Measurements from ENCODE around the gene NR2F1-AS1. TPM values are rescaled to one million over a fixed set of nuclear protein-coding genes. Genes with fewer than 3 reads are reported as not detected.

NR2F1-AS1 gene
- polyA plus RNA-seq, 6 donors from 2014 or later, result not detected

DNA sequence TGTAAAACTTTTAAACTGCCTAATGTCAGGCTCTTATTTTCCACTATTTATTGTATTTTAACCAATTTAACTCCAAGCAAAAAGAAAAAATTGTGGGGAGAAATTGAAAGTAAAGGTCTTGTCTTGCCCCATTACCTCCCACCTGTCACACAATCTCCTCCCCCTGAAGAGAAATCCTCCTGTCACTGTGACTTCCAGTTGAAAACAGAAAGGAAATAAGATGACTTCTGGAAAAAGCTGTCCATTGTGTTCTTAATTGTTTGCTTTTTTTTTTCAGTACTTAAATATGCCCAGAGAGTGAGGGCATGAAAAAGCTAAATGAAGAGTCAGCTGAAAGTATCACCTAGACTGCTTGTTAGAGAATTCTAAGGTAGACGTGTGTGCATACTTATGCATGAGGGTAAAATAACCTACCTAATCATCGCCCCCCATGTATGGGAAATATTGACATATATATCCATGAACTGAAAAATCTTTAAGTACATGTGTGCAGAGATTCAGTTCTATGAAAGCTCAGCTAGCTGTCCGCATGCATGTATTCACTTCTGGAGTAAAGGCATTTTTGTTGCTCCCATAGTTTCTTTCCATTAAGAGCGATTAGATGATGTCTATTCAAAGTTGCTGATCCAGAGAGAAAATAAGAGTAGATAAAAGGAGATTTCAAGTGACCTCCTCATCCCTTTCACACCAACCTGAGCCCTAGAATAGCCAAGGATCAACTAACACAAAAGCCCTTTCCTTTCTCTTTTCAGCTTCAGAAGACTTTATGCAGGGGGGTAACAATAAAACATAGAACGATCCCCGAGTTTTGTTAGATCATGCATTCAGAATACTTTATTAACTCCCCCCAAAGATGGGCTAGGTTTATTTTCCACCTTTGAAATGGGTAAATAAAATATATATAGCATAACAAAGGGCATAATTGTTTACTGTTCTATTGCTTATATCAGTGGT lies 5.3 kb downstream of the NR2F1-AS1 start:
- ATAC-seq (ENCODE audit: low read depth in 2 of 2) (no peak), DNase-seq (no peak)
- H3K4me3 Mint-ChIP-seq, result peak overlapping the region in 1 of 8 donors; percentile 9
- peak overlapping the region in 1 of 6 donors; percentile 37 for H3K27ac Mint-ChIP-seq
- H3K4me1 Mint-ChIP-seq, result peaks cover 24 to 41% (median 31%) of the 10 kb centered on the region in 3 donors
- H3K9me3 Mint-ChIP-seq, result peaks cover 0 to 19% (median 13%) of the 10 kb centered on the region in 7 donors
- H3K27me3 Mint-ChIP-seq, result peaks cover 78 to 93% (median 81%) of the 10 kb centered on the region in 3 donors
- H3K36me3 Mint-ChIP-seq, result peaks cover 7 to 16% of the 10 kb centered on the region in 2 donors

DNA sequence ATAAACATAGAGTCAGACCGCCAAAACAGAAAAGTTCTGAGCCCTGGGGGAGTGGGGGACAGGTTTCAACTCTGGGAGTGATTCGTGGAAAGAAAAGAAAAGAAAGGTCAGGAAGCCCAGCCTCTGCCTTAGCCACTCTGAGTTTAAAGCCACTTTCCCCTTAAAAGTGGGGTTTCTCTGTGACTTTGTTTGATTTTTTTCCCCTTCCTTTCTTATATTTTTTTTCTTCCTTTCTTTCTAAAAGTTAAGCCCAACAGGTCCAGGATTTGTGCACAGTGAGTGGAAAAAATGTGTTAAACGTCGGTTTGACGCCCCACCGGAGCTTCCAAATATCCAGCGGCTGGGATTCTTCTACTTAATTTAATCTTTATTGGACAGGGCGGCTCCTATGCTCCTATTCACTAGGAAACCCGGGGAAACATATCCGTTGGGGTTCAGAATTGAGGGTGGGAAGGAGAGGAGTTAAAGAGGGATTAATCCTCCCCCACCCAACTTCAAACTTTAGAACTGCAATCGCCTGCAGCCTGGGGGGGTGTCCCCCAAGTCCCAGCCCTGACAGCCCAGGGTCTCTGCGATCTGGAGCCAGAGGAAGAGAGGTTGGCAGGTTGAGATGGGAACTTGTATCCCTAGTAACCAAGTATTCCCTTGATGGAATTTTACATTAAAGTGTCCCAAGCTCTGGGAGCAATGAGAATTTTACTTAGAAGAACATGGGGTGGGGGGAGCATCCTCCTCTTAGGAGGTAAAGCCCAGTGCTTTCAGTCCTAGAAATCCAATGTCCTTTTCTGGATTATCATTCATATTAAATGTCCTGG lies 6.3 kb downstream of the NR2F1-AS1 start:
- H3K4me3 Mint-ChIP-seq, result peak overlapping the region in 2 of 8 donors; percentile 16 to 33
- no peak for ATAC-seq (ENCODE audit: low read depth in 2 of 2)
- no peak for DNase-seq

DNA sequence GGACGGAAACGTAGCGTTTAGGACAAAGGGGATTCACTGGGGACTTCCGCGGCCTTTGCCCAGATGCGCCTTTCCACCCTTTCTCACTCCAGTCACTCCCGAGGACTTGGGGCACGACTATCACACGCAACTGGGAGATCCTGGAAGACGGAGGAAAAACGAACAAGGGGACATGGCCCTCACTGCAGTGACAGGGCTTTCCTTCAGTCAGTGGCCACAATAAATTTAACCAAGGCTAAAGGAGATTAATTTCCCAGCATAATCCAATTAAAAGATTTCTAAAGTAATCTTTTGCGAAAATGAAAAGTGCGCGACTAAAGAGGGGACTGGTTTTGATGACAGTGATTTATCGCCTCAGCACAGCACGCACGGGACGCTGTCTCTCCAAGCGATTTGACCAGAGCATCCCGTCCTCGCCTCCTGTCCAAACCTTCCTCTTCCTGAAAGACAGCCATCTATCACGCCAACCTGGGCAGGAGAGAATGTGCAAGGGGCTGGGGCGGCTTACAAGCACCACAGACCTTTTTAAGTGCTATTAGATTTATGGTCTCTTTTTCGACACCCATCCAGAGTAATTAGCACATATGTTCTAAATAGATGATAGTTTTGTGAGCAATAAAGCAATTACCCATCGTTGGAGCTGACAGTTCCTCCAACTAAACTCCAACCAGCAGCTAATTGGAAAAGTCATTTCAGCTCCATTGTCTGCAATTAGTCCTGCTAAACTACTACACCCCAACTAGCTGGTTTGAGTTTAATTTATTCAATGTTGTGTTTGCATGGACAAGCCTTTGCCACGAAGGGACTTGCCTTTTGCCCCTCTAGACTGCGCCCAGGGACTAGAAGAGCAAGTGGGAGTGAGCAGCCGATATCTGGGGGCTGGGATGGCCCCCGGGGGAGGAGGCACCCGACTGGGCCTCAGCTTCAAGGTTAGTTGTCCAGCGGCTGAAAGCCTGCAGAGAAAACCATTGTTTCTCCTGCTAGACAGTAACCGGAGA lies 7.4 kb downstream of the NR2F1-AS1 start:
- no peak for ATAC-seq (ENCODE audit: low read depth in 2 of 2)
- Mint-ChIP-seq H3K36me3 (peaks cover 7 to 9% of the 10 kb centered on the region in 2 donors), H3K27ac (peak overlapping the region in 5 of 6 donors; percentile 57 to 94 (median 78)), H3K4me1 (peaks cover 22 to 37% (median 28%) of the 10 kb centered on the region in 3 donors), H3K4me3 (peak overlapping the region in 6 of 8 donors; percentile 37 to 75 (median 58)), H3K9me3 (peaks cover 0 to 20% (median 13%) of the 10 kb centered on the region in 7 donors), H3K27me3 (peaks cover 86 to 99% (median 95%) of the 10 kb centered on the region in 3 donors)
- DNase-seq, result no peak

More for the DNA sequence above, 6.3 kb downstream of the NR2F1-AS1 start:
- Mint-ChIP-seq H3K27me3 (peaks cover 79 to 92% (median 87%) of the 10 kb centered on the region in 3 donors), H3K9me3 (peaks cover 0 to 20% (median 13%) of the 10 kb centered on the region in 7 donors), H3K27ac (peak overlapping the region in 1 of 6 donors; percentile 66), H3K4me1 (peaks cover 23 to 39% (median 28%) of the 10 kb centered on the region in 3 donors), H3K36me3 (peaks cover 7 to 9% of the 10 kb centered on the region in 2 donors)

DNA sequence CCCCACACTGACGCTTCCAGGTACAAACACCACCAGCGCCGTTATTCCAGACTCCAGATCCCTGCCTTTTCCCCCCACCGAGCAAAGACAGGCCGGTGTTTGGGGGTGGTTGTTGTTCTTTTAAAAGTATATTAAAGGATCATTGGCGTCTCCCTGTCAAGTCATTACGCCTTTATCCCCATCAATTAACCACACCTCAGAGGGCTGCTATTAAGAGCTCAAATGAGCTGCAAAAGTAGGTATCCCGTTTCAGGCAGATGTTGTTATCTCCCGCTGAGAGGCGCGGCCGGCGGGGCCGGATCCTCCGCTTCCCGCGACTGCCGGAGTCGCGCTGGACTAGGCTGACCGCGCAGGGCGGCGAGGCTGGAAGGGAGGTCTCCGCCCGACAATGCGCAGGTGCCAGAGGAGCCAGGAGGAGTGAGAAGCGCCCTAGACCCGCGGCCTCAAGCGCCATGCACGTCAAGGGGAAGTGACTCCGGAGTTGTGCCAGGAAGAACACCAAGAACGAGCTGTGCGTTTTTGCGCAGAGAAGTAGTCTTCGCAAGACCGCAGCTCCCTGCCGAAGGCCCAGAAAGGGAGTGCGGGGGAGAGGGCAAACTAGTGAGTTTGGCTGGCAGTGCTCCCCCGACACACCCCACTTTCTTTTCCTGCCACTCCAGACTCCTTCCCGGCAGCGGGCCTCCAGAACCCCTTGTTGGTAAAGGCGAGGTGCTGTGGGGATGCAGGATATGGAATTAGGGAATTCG lies 8.2 kb downstream of the NR2F1-AS1 start:
- ATAC-seq (ENCODE audit: low read depth in 2 of 2), result no peak
- H3K27me3 Mint-ChIP-seq, result peaks cover 83 to 95% (median 91%) of the 10 kb centered on the region in 3 donors
- peak overlapping the region in 5 of 6 donors; percentile 57 to 94 (median 78) for H3K27ac Mint-ChIP-seq
- peak overlapping the region in 6 of 8 donors; percentile 27 to 71 (median 62) for H3K4me3 Mint-ChIP-seq
- peaks cover 16 to 30% (median 20%) of the 10 kb centered on the region in 3 donors for H3K4me1 Mint-ChIP-seq
- DNase-seq, result no peak
- H3K36me3 Mint-ChIP-seq, result peaks cover 7 to 9% of the 10 kb centered on the region in 2 donors
- peaks cover 0 to 20% (median 13%) of the 10 kb centered on the region in 7 donors for H3K9me3 Mint-ChIP-seq

DNA sequence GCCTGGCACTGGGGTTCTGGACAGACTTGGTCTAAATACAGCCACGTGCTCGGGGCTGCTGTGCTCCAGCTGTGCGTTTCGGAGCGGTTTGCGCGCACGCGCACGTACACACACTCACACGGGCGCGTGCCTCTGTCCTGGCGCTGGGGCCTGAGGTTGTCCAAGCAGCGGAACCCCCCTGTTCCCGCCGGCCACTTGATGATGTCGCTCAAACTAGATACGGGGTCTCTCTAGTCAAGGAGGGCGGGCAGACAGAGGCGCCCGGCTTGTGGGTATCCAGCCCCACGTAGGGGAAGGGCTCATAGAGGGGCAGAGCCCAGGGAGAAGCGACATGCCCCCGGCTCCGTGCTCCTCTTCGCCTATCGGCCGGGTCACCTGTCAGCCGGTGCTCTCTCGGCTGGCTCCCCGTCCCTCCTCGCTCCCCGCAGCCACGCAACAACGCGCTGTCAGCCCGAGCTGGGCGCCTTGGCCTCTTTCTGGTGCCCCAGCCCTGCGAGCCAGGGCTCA lies 8.9 kb downstream of the NR2F1-AS1 start:
- Mint-ChIP-seq H3K36me3 (peaks cover 7 to 9% of the 10 kb centered on the region in 2 donors), H3K4me3 (peak overlapping the region in 5 of 8 donors; percentile 50 to 77 (median 68)), H3K9me3 (peaks cover 0 to 20% (median 15%) of the 10 kb centered on the region in 7 donors), H3K27me3 (peaks cover 83 to 94% (median 91%) of the 10 kb centered on the region in 3 donors), H3K4me1 (peaks cover 16 to 30% (median 20%) of the 10 kb centered on the region in 3 donors), H3K27ac (peak overlapping the region in 4 of 6 donors; percentile 66 to 96 (median 87))
- DNase-seq, result no peak
- no peak for ATAC-seq (ENCODE audit: low read depth in 2 of 2)

DNA sequence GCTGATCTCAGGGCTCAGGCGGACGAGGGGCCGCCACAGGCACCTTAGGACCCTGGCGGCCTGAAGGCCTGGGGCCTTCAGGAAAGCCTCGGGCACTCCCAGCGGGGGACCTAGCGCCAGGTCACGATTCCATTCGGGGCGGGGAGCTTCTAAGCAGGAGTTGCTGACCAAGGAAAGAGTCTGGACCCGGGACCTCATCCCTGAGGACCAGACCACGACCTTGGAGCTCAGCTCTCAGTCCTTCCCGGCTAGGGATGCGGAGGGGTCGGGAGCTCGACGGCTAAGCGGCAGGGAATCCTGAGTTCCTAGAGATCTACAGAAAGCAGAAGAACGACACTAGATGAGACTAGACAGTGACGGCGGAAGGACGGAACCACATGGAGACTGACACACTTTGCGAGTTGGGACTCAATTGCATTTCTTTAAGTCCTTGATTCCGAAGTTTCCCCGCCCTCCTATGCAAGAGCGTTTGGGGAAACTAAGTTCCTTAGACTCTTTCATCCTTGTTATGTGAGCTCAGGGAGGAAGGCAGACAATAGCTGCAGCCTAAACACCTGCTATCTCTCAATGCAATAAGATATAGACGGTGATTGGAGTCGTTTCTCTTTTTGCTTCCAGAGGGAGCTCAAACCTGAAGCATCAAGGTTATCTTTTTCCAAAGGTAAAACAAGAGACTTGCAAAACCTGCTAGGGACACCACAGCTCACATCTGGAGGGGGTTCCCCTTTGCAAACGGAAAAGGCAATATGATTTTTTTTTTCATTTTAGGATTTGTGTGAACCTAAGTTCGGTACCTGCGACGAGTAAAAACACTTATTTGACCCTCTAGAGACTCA lies 9.7 kb downstream of the NR2F1-AS1 start:
- peaks cover 81 to 86% (median 86%) of the 10 kb centered on the region in 3 donors for H3K27me3 Mint-ChIP-seq
- H3K36me3 Mint-ChIP-seq, result peaks cover 7 to 9% of the 10 kb centered on the region in 2 donors
- peak overlapping the region in 4 of 6 donors; percentile 66 to 96 (median 85) for H3K27ac Mint-ChIP-seq
- no peak for DNase-seq
- H3K4me1 Mint-ChIP-seq, result peaks cover 16 to 30% (median 20%) of the 10 kb centered on the region in 3 donors
- no peak for ATAC-seq (ENCODE audit: low read depth in 2 of 2)
- peaks cover 0 to 20% (median 15%) of the 10 kb centered on the region in 7 donors for H3K9me3 Mint-ChIP-seq
- peak overlapping the region in 7 of 8 donors; percentile 1 to 77 (median 56) for H3K4me3 Mint-ChIP-seq

DNA sequence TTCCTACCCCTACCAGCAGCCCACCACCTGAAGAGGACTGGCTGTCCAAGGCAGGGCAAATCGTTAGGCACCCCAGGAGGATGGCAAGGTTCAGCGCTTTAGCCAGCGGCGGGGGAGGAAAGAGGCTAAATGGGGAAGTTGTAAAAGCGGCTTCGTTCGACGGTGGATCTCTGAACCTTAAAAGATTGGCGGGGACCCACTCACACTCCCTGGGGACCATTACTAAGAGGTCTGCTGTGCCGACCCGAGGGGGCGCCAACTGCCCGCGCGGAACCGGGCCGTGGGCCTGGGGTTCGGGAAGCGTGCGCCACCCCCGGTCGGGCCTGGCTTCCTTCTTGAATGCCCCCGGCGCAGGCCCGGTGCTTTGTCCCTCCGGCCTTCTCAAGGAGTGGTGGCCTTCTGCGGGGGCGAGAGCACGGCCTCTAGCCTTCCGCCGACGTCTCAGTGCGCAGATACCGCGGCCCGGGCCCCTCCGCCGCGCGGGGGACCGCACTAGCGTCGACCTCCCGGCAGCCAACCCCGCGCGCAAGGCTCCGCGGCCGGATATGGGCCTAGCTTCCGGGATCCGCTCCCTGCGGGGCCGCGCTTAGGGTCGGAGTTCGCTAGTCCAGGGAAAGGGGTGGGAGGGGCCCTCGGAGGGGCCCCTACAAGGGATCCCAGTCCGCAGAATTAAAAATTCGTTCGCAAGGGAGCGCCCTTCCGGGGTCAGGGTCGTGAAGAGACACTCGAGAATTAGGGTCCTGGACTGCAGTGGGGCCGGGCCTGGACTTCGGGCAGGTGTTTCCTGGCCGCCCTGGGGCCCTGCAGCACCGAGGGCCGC lies 10.5 kb downstream of the NR2F1-AS1 start:
- ATAC-seq (ENCODE audit: low read depth in 2 of 2) (peak; percentile 64 to 69), DNase-seq (no peak)
- Mint-ChIP-seq H3K9me3 (peaks cover 0 to 20% (median 15%) of the 10 kb centered on the region in 7 donors), H3K27me3 (peaks cover 77 to 78% (median 78%) of the 10 kb centered on the region in 3 donors), H3K4me3 (peak overlapping the region; percentile 46 to 76 (median 62)), H3K27ac (peak overlapping the region in 3 of 6 donors; percentile 51 to 66 (median 60)), H3K4me1 (peaks cover 16 to 30% (median 20%) of the 10 kb centered on the region in 3 donors), H3K36me3 (peaks cover 7 to 9% of the 10 kb centered on the region in 2 donors)

DNA sequence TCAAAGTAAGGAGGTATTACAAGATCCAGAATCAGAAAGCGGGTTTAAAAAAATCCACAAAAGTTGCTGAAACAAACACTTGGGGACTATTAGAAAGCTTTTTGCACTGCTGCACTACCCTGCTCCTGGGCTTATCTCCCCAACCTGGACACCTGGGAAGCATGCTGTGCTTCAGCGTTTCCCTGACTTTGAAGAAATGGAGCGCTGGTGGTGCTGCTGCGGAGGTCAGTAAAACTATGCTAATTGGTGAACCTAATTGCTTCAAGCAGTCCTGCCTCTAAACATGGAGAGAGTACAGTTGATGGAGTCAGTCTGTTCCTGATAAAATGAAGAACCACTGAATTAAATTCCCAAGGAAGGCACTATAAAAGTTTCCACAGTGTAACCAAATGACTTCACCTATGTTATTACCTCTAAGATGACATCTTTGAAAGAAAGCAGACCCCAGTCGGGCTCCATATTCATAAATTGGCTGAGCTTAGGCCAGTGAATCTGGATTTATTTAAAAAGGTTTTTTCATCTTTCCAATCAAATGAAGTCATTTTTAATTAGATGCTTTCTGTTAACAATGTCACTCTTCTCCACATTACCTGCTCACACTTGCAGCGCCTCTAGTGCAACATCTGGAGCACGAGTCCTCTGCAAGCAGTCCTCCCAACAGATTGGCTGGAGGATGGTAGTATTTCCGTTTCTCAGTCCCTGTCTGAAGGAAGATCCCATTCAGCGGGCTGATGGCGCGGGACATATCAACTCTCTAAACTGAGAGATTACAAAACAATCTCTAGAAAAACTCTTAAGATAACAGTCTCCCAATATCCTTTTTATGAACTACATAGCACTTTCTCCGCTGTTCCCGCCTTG lies 11.5 kb downstream of the NR2F1-AS1 start:
- Mint-ChIP-seq H3K4me3 (peak overlapping the region; percentile 46 to 76 (median 64)), H3K9me3 (peaks cover 0 to 20% (median 15%) of the 10 kb centered on the region in 7 donors), H3K27me3 (peaks cover 68% of the 10 kb centered on the region in 3 donors), H3K4me1 (peaks cover 16 to 30% (median 20%) of the 10 kb centered on the region in 3 donors), H3K27ac (peak overlapping the region in 3 of 6 donors; percentile 33 to 60 (median 41)), H3K36me3 (peaks cover 7 to 9% of the 10 kb centered on the region in 2 donors)
- no peak for ATAC-seq (ENCODE audit: low read depth in 2 of 2)
- DNase-seq, result no peak

DNA sequence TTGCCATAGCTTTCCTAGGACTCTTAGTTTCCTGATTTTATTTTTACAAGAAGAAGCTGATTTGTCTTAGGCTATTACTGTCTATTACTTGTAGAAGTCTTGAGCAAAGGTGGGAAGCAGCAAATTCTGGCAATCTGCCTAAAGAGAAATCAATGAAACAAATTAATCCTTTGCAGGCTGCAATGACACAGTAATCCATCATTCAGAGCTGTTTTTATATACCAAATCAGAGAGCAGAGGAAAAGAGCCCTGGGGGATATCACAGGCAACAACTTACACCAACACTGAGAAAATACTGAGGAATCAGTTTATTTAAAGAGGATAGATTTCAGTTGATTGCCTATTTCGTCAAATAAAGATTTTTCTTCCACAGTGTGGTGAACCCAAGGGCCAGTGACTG lies 13.6 kb downstream of the NR2F1-AS1 start:
- Mint-ChIP-seq H3K36me3 (peaks cover 0 to 7% of the 10 kb centered on the region in 2 donors), H3K4me1 (peaks cover 13 to 18% (median 15%) of the 10 kb centered on the region in 3 donors), H3K27me3 (peaks cover 54 to 60% (median 58%) of the 10 kb centered on the region in 3 donors), H3K27ac (no peak overlapping the region), H3K9me3 (peaks cover 0 to 15% (median 6%) of the 10 kb centered on the region in 7 donors), H3K4me3 (no peak overlapping the region)
- ATAC-seq (ENCODE audit: low read depth in 2 of 2) (no peak), DNase-seq (no peak)

Measured in naive B cell (primary cell).